Measurements from ENCODE around the gene SEMA3F.

The SEMA3F gene

GRCh38 chr3:50153782-50154475 lies 1.2 kb upstream of the SEMA3F start:
- no peak for DNase-seq (ENCODE audit: low read depth, low spot score)
- no peak overlapping the region for H3K27ac ChIP-seq

- DNase-seq (ENCODE audit: low read depth, low spot score) = no peak
- H3K27ac ChIP-seq = no peak overlapping the region
These were observed 666 bp upstream of the SEMA3F start for GRCh38 chr3:50154476-50154839.

DNA sequence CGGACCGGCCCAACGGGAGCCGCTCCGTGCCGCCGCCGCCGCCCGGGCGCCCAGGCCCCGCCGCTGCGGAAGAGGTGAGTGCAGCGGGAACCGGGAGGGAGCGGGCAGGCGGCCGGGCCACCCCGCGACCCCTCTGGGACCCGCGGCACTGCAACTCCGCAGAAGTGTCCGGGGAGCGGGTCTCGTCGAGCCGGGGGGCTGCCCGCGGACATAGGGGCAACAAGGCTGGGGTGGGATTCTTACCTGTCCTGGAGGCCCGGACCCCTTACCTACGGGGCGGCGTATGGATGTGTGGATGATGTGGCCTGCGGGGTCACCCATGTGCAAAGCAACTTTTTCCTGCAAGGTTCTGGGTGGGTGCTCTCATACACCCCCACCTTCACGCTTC lies 361 bp downstream of the SEMA3F start:
- H3K27ac ChIP-seq = peak overlapping the region; percentile 94
- no peak for DNase-seq (ENCODE audit: low read depth, low spot score)

DNA sequence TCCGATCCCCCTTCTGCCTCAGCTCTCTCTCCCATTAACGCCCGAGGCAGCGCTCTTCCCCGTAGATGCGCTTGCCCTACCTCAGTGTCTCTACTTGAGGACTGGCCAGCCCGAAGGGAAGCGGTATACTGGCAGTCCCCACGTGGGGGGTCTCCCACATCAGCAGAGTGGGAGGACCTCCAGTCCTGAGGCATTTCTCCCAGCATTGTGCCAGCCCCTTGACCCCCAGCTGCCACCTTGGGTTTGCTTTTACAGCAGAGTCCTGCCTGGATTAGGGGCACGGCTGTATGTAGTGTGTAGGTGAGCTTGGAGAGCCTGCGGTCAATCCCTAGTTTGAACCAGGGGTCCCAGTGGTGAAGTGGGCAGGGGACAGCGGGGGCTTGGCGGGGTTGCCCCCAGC lies 767 bp downstream of the SEMA3F start:
- DNase-seq (ENCODE audit: low read depth, low spot score) = no peak
- H3K27ac ChIP-seq = peak overlapping the region; percentile 94

- DNase-seq (ENCODE audit: low read depth, low spot score) = no peak
These were observed 1.7 kb downstream of the SEMA3F start for GRCh38 chr3:50156549-50157493.

DNA sequence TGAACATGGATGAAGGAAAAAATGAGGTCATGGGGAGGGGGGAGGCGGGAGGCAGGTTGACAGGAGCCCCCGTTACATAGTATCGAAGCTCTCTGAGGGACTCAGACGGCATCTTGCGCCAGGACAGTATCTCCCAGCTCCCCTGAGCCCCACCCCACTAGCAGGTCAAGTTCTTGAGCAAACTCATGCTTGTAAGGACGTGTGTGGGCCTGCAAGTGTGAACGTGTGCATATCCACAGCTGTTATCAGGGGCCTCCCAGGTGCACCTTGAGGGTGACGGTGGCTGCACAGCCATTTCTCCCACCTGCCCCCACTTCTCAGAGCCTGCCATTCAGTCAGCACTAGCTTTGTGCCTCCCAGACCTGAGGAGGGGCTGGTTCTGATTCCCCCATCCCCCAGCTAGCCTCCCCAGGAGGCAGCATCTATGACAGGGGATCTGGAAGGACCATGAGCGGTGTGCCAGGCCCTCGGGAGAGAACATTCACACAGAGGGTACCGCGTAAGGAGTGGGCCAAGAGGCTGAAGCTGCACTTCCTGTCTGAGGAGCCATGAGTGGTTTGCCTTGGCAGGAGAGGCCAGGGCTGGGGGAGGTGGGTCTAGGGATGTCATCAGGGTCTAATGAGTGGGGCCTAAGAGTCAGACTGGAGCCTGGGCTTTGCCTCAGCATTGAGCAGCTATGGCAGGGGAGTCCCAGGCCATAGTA lies 2.9 kb downstream of the SEMA3F start:
- peak; percentile 81 for DNase-seq (ENCODE audit: low read depth, low spot score)
- H3K27ac ChIP-seq = peak overlapping the region; percentile 94

More at GRCh38 chr3:50156549-50157493, 1.7 kb downstream of the SEMA3F start:
- peak overlapping the region; percentile 94 for H3K27ac ChIP-seq

DNA sequence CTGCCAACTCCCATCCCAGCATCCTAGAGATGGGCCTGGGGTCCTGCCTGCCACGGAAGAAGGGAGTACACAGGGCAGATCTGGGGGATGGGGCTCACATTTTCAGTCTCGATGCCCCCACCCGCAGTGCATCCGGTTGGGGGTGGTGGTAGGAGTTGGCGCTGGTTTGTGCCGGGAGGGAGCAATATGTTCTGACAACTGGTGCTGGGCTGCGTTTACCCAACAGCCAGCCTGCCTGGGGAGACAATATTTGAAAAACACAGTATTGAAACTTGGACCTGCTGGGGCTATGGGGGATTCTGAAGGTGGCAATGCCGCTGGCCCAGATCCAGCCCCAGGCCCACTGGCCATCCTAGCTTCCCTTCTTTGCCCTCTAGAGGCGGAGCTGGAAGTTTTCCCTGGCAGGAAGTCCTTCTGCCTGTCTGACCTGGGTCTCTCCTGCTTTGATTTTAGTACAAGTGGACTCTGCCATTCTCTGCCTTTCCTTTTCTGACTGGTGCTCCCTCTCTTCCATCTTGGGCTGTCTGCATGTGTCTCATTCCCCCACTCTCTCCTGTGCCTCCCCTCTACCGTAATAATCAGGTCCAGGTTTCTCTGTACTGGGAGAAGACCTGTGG lies 3.5 kb downstream of the SEMA3F start:
- peak overlapping the region; percentile 94 for H3K27ac ChIP-seq
- DNase-seq (ENCODE audit: low read depth, low spot score) = no peak

- no peak for DNase-seq (ENCODE audit: low read depth, low spot score)
- peak overlapping the region; percentile 94 for H3K27ac ChIP-seq
These were observed 5.4 kb downstream of the SEMA3F start for GRCh38 chr3:50160561-50160983.

DNA sequence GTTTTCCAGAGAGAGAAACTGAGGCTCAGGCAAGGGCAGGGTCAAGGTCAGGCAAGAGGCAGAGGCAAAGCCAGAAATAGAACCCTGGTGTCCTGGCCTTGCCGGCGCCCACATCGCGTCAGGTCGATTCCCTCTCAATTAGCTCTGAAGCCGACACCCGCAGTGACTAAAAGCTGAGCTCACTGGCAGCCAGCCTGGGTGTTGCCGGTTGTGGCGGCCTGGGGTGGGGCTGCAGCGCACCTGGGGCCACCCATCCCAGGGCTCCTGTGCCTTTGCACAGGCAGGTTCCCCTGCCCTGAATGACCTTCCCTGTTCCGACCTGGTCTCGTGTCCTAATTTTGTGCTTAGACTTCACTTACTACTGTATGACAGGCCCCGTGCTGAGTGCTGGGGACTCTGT lies 6.2 kb downstream of the SEMA3F start:
- H3K27ac ChIP-seq = peak overlapping the region; percentile 94
- DNase-seq (ENCODE audit: low read depth, low spot score) = peak; percentile 27

- peak overlapping the region; percentile 94 for H3K27ac ChIP-seq
These were observed 7.1 kb downstream of the SEMA3F start for GRCh38 chr3:50162034-50162883.

GRCh38 chr3:50163572-50164455 lies 8.7 kb downstream of the SEMA3F start:
- peak overlapping the region; percentile 94 for H3K27ac ChIP-seq
- peak; percentile 73 for DNase-seq (ENCODE audit: low read depth, low spot score)

More at GRCh38 chr3:50162034-50162883, 7.1 kb downstream of the SEMA3F start:
- no peak for DNase-seq (ENCODE audit: low read depth, low spot score)

- peak overlapping the region; percentile 94 for H3K27ac ChIP-seq
- no peak for DNase-seq (ENCODE audit: low read depth, low spot score)
These were observed 9.4 kb downstream of the SEMA3F start for GRCh38 chr3:50164481-50164880.

DNA sequence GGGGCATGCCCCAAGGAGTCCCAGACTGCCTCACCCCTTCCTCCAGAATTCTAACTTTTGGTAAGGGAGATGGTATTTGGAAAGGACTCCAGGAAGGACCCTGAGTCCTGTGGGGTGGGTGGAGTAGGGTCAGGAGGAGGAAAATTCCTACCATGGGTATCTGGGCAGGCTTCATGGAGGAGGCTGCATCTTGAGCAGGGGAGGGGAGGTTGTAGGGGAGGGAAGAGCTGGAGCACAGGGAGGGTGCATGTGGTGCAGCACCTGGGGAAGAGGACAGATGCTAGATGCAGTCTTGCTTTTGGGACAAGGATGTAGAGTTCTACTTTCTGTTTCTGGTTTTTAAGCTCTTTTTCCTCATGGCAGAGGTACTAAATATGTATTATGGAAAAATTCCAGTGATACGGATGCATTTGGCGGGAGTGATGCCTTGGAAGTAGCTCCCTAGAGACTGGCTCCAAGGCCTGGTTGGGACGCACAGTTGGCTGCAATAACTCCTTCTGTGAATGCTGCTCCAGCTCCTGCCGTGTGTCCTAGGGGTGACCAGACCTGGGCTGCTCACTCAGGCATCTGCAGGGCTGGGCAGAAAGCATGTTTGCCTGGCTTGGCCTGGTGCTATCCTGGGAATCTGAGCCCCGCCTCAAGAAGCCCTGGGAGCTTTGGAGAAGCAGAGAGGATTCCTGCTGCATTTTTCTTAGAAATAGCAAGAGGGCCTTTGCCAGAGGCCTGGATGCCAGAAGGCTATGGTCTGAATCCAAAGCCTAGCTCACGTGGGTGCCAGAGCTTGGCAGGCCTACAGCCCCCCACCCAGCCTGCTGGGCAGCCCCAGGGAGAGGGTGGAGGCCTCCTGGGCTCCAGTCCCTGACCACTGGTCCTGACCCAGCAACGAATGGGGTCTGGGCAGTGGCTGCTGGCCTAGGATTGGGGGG lies 10.1 kb downstream of the SEMA3F start:
- H3K27ac ChIP-seq = peak overlapping the region; percentile 94
- no peak for DNase-seq (ENCODE audit: low read depth, low spot score)

GRCh38 chr3:50165910-50166538 lies 10.9 kb downstream of the SEMA3F start:
- H3K27ac ChIP-seq = peak overlapping the region; percentile 94
- DNase-seq (ENCODE audit: low read depth, low spot score) = no peak

- peak overlapping the region; percentile 94 for H3K27ac ChIP-seq
- DNase-seq (ENCODE audit: low read depth, low spot score) = no peak
These were observed 11.5 kb downstream of the SEMA3F start for GRCh38 chr3:50166620-50167019.

DNA sequence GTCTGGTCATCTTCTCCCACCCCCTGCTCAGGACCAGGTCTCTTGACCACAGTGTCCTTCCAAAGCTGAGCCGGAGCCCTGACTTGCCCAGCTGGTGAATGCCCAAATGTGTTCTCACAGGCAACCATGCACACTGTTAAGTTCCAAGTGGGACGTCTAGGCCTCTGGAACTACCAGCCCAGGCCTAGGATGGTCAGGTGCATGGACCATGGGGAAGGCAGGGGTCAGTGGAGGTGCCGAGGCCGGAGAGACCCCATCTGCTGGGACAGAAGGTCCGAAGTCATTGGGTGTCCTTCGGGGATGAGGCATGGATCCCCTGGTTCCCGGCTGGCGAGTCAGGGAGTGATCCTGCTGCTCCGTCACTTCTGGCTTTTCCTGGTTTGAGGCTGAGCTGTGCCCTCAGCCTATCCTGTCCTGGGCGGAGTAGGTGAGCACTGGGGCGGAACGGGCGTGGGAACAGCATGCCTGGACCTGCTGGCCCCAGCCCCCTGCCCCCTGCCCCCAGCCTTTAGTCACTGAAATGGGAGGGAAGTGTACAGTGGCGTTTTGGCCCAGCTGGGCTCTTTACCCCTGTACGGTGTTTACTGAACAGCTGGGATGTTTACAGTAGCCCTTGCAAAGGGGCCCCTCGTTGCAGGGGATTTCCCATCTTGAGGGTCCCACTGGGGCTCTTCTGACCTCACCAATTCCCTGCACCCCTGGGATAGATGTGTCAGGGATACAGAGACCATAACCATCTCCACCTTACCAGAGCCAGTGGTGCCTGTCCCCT lies 12.1 kb downstream of the SEMA3F start:
- peak overlapping the region; percentile 94 for H3K27ac ChIP-seq
- DNase-seq (ENCODE audit: low read depth, low spot score) = no peak
